Calu3 (cell line): Measurements from ENCODE around the gene GPR158. TPM values are rescaled to one million over a fixed set of nuclear protein-coding genes. Genes with fewer than 3 reads are reported as not detected.
"Not testable (repeated sequence)": the region's sequence is repeated elsewhere in the genome, so short reads cannot be mapped to it uniquely, and the experiment has no call there.

Experiments used
- BruUV-seq: library from RNA; stranded (reverse); fragments of 400-500 nt; replicated peaks from 2 replicates; lab custom pipeline; 2021; lab: Mats Ljungman, UMichigan
- CTCF ChIA-PET: fragments of 300-600 bp; sonication (Branson Sonifier 250); formaldehyde crosslinking; loops from one replicate; lab custom pipeline; 2022; ENCODE audit warnings: antibody characterized with exemption; lab: Charles Lee
- DNase-seq: peaks from one replicate; pipeline ENCODE4 v3.0.0; 2022
- H3K27ac Mint-ChIP-seq: one replicate; pipeline ENCODE4 v1.8.0; 2022; ENCODE audit warnings: mixed read lengths; ENCODE audit not compliant: unreplicated experiment
- H3K27me3 Mint-ChIP-seq: one replicate; pipeline ENCODE4 v1.8.0; 2022; ENCODE audit warnings: mixed read lengths; ENCODE audit not compliant: unreplicated experiment
- H3K36me3 Mint-ChIP-seq: one replicate; pipeline ENCODE4 v1.8.0; 2022; ENCODE audit warnings: mild to moderate bottlenecking, moderate library complexity, mixed read lengths; ENCODE audit not compliant: insufficient read depth, unreplicated experiment
- H3K4me1 Mint-ChIP-seq: one replicate; pipeline ENCODE4 v1.8.0; 2022; ENCODE audit warnings: mild to moderate bottlenecking, low read depth, mixed read lengths; ENCODE audit not compliant: unreplicated experiment
- H3K4me3 Mint-ChIP-seq: one replicate; pipeline ENCODE4 v1.8.0; 2022; ENCODE audit warnings: mild to moderate bottlenecking, low read depth, moderate library complexity, mixed read lengths; ENCODE audit not compliant: unreplicated experiment
- H3K9me3 Mint-ChIP-seq: one replicate; pipeline ENCODE4 v1.8.0; 2022; ENCODE audit warnings: low read depth, mixed read lengths; ENCODE audit not compliant: unreplicated experiment
- intact Hi-C: fragments of 100-400 bp; cut with micrococcal nuclease; formaldehyde crosslinking; loops from one replicate; pipeline ENCODE4 v1.10.0; 2022; ENCODE audit not compliant: unreplicated experiment
- total RNA-seq: library from RNA; stranded (reverse); gene quantifications from 2 replicates; pipeline ENCODE4 v1.2.3, GENCODE V29; 2022
- TF ChIP-seq, protein P1 (sequence below): fragments of 200-600 bp; IDR thresholded peaks from one replicate; pipeline ENCODE4 v1.8.0; 2022; ENCODE audit warnings: antibody characterized with exemption; ENCODE audit not compliant: unreplicated experiment

GPR158 gene
- total RNA-seq, 1 experiment from 2014 or later = not detected

GRCh38 chr10:25327273-25327672, 152.5 kb downstream of the GPR158 start:
- Mint-ChIP-seq H3K36me3 (no peaks in the 10 kb centered on the region), H3K4me1 (no peaks in the 10 kb centered on the region), H3K4me3 (no peak overlapping the region), H3K27ac (no peak overlapping the region), H3K9me3 (no peaks in the 10 kb centered on the region), H3K27me3 (no peaks in the 10 kb centered on the region)
- no peak for DNase-seq
- CTCF ChIA-PET = no interaction called here
- intact Hi-C loops = no loop called here
- BruUV-seq = no TSS peak
- TF ChIP-seq, protein P1, sequence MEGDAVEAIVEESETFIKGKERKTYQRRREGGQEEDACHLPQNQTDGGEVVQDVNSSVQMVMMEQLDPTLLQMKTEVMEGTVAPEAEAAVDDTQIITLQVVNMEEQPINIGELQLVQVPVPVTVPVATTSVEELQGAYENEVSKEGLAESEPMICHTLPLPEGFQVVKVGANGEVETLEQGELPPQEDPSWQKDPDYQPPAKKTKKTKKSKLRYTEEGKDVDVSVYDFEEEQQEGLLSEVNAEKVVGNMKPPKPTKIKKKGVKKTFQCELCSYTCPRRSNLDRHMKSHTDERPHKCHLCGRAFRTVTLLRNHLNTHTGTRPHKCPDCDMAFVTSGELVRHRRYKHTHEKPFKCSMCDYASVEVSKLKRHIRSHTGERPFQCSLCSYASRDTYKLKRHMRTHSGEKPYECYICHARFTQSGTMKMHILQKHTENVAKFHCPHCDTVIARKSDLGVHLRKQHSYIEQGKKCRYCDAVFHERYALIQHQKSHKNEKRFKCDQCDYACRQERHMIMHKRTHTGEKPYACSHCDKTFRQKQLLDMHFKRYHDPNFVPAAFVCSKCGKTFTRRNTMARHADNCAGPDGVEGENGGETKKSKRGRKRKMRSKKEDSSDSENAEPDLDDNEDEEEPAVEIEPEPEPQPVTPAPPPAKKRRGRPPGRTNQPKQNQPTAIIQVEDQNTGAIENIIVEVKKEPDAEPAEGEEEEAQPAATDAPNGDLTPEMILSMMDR = no peak

DNA sequence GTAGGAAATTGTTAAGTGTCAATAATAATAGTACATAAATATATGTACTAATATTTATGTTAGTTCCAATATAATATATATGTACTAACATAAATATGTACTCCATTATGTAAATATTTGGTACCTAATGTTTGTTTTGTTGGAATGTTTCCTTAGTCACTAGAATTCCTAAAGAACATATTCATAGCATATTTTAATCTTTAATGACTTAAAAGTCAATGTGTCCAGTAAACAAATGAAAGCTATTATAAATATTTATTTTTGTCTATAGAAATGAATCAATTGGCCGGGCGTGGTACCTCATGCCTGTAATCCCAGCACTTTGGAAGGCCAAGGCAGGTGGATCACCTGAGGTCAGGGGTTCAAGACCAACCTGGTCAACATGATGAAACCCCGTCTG, 153.6 kb downstream of the GPR158 start:
- no peak for DNase-seq
- H3K27me3 Mint-ChIP-seq = no peaks in the 10 kb centered on the region
- no peaks in the 10 kb centered on the region for H3K36me3 Mint-ChIP-seq
- H3K27ac Mint-ChIP-seq = no peak overlapping the region
- BruUV-seq = no TSS peak
- CTCF ChIA-PET = no interaction called here
- no peak overlapping the region for H3K4me3 Mint-ChIP-seq
- TF ChIP-seq, protein P1 = no peak
- H3K9me3 Mint-ChIP-seq = no peaks in the 10 kb centered on the region
- intact Hi-C loops = no loop called here
- H3K4me1 Mint-ChIP-seq = no peaks in the 10 kb centered on the region

DNA sequence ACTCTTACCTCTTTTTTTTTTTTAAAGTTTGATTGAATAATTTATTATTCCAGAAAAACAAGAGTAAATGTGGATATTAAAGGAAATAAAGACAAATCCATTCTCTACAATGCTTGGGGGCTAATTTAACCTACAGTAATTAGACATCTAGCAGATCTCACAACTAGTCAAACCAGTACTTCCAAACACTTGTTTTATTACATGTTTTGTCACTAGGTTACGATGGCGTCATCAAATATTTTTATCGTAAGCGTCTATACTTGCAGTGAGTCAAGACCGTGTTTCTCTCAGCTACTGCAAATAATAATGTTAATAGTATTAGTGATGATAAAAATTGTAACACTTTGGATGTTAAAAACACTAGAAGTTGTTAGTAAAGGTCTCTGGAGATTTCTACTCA, 154.8 kb downstream of the GPR158 start:
- H3K4me3 Mint-ChIP-seq, H3K9me3 Mint-ChIP-seq, H3K4me1 Mint-ChIP-seq, H3K27ac Mint-ChIP-seq, intact Hi-C loops, H3K36me3 Mint-ChIP-seq, DNase-seq, BruUV-seq, H3K27me3 Mint-ChIP-seq: not testable (repeated sequence)
- CTCF ChIA-PET = interaction anchor here (0.9 kb wide), 1 partner anchor 91 kb away, joined by 5 read pairs; no protein-coding TSS in a partner anchor

- H3K9me3 Mint-ChIP-seq = no peaks in the 10 kb centered on the region
- no peaks in the 10 kb centered on the region for H3K4me1 Mint-ChIP-seq
- H3K27ac Mint-ChIP-seq = no peak overlapping the region
- no peaks in the 10 kb centered on the region for H3K36me3 Mint-ChIP-seq
- intact Hi-C loops = no loop called here
- no peaks in the 10 kb centered on the region for H3K27me3 Mint-ChIP-seq
- H3K4me3 Mint-ChIP-seq = no peak overlapping the region
- BruUV-seq = no TSS peak
- no peak for DNase-seq
- CTCF ChIA-PET = no interaction called here
- TF ChIP-seq, protein P1 = no peak
Measured at GRCh38 chr10:25334445-25334844, 159.6 kb downstream of the GPR158 start.

GRCh38 chr10:25336330-25336729, 161.5 kb downstream of the GPR158 start:
- Mint-ChIP-seq H3K4me3 (no peak overlapping the region), H3K27me3 (no peaks in the 10 kb centered on the region), H3K9me3 (no peaks in the 10 kb centered on the region), H3K36me3 (no peaks in the 10 kb centered on the region), H3K4me1 (no peaks in the 10 kb centered on the region), H3K27ac (no peak overlapping the region)
- DNase-seq = no peak
- CTCF ChIA-PET = no interaction called here
- no TSS peak for BruUV-seq
- TF ChIP-seq, protein P1 = no peak
- intact Hi-C loops = no loop called here
